Activated gamma-delta T cell (primary cell): ENCODE data around the gene CASP10.
"Not testable (repeated sequence)": the region's sequence is repeated elsewhere in the genome, so short reads cannot be mapped to it uniquely, and the experiment has no call there.

Source experiments
- DNase-seq: peaks from one replicate; lab custom pipeline; 2025; lab: John Stamatoyannopoulos, UW
- total RNA-seq, 2 donors: gene quantifications; one replicate each; lab custom pipeline; 2026; lab: John Stamatoyannopoulos, UW

The CASP10 gene, protein sequence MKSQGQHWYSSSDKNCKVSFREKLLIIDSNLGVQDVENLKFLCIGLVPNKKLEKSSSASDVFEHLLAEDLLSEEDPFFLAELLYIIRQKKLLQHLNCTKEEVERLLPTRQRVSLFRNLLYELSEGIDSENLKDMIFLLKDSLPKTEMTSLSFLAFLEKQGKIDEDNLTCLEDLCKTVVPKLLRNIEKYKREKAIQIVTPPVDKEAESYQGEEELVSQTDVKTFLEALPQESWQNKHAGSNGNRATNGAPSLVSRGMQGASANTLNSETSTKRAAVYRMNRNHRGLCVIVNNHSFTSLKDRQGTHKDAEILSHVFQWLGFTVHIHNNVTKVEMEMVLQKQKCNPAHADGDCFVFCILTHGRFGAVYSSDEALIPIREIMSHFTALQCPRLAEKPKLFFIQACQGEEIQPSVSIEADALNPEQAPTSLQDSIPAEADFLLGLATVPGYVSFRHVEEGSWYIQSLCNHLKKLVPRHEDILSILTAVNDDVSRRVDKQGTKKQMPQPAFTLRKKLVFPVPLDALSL
- 45.6 to 69.3 reads per million in 2 donors for total RNA-seq

- no peak for DNase-seq
Observed at GRCh38 chr2:201182650-201183364, at the start of gene CASP10. CASP10 (plus strand) TSS chr2:201183141; CDS start chr2:201185778, 2,637 bp downstream.

DNA sequence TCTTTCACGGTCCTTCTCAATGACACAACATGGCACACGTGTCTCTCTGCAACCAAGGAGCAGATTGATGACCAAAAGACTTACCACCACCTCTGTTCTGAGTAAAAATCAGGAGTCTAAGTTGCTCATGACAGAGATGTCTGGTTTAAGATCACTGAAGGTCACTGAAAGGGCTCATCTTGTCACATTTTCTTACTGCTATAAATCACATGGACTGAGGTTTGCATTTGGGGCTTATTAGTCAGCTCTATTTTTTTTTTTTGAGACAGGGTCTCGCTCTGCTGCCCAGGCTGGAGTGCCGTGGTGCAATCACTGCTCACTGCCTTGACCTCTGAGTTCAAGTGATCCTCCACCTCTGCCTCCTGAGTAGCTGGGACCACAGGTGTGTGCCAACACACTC lies 47.6 kb upstream of the CASP10 start:
- no peak for DNase-seq

- DNase-seq = no peak
Observed at GRCh38 chr2:201136889-201137321, 46.0 kb upstream of the CASP10 start.

GRCh38 chr2:201137505-201138400 lies 45.2 kb upstream of the CASP10 start:
- no peak for DNase-seq

DNA sequence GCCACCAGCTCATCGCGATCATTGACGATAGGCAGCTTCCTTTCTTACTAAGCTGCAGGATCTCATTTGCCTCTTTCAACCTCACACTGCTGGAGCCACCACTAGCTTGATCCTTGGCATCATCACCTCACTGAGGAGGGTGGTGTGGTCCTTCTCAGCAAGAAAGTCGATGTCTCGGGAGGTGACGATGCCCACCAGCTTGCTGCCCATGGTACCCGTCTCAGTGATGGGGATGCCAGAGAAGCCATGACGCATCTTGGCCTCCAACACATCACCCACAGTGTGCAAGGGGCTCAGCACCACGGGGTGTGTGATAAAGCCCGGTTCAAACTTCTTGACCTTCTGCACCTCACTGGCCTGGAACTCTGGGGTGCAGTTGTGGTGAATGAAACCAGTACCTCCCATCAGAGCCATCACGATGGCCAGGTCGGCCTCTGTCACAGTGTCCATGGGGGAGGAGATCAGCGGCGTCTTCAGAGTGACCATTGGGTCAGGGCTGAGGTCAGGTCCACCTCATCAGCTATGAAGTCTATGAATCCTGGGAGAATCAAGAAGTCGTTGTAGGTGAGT lies 44.5 kb upstream of the CASP10 start:
- no peak for DNase-seq

DNA sequence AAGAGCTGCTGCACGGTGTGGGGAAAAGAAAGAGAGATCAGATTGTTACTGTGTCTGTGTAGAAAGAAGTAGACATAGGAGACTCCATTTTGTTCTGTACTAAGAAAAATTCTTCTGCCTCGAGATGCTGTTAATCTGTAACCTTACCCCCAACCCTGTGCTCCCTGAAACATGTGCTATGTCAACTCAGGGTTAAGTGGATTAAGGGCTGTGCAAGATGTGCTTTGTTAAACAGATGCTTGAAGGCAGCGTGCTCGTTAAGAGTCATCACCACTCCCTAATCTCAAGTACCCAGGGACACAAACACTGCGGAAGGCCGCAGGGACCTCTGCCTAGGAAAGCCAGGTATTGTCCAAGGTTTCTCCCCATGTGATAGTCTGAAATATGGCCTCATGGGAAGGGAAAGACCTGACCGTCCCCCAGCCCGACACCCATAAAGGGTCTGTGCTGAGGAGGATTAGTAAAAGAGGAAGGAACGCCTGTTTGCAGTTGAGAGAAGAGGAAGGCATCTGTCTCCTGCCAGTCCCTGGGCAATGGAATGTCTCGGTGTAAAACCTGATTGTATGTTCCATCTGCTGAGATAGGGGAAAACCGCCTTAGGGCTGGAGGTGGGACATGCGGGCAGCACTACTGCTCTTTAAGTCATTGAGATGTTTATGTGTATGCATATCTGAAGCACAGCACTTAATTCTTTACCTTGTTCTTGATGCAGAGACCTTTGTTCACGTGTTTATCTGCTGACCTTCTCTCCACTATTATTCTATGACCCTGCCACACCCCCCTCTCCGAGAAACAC lies 43.8 kb upstream of the CASP10 start:
- DNase-seq = not testable (repeated sequence)

GRCh38 chr2:201139836-201140604 lies 42.9 kb upstream of the CASP10 start:
- no peak for DNase-seq

- DNase-seq = no peak
Observed at GRCh38 chr2:201144101-201145051, 38.6 kb upstream of the CASP10 start.

- no peak for DNase-seq
Observed at GRCh38 chr2:201148434-201148990, 34.4 kb upstream of the CASP10 start.

- DNase-seq = no peak
Observed at GRCh38 chr2:201149064-201149820, 33.7 kb upstream of the CASP10 start.

DNA sequence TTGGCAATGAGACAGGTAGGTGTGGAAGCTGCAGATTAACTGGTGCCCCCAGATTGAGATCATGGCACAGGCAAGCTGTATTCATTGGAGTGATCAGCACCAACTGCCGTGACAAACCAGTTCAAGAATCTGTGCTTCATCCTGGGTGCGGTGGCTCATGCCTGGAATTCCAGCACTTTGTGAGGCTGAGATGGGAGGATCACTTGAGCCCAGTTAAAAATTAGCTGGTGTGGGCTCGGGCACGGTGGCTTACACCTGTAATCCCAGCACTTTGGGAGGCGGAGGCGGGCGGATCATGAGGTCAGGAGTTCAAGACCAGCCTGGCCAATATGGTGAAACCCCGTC lies 33.1 kb upstream of the CASP10 start:
- not testable (repeated sequence) for DNase-seq

GRCh38 chr2:201150454-201151020 lies 32.4 kb upstream of the CASP10 start:
- DNase-seq = no peak

- DNase-seq = no peak
Observed at GRCh38 chr2:201151127-201151981, 31.6 kb upstream of the CASP10 start.

DNA sequence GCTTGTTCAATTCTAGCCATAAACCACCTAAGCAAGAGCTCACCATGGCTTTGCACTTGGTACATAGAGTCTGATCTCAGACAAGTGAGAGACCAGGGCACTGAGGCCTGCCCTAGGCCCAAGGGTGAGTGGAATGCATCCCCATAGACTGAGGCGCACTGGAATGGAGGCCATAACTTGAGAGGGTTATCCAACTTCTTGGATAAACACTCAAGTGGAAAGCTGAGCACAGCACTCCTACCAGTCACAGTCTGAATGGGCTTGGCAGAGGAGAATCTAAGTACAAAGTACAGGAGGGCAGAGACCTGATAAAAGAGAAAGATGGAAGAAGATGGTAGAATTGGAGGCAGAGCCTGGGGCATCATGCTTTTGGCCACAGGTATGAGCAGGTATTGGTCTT lies 30.4 kb upstream of the CASP10 start:
- no peak for DNase-seq

DNA sequence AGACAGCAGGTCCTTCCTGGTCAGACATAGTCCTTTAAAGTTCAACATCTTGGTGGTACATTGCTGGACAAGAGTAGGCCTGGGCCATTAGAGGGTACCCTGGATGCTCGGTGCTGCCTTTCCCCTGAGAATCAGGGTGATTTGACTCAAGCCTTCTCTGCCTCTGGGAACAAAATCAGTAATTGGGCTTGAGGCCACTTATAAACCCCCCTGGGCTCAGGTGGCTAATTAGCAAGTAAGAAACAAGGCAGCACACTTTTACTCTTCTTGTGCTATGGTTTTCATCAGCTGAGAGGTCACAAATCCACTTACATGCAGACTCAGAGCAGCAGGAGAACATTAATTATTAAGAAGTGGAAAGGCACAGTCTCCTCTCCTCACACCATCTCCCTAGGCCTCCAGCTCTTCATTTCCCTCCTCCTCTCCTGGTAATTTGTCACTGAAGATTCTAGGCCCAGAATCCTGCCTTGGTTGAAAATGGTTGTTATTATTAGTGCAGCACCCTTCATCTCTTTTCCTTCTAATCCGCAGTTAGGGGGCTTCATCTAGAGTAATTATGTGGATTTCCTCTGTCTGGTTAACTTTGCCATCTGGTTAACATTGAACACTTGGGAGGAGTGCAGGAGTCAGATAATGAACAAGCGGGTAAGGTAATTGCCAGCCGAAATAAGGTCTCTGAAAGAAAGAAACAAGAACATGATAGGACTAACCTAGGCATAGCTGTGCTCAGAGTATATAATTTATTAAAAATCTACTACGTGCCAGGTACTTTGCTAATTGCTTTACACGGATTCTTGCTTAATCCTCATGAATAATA lies 29.7 kb upstream of the CASP10 start:
- no peak for DNase-seq
